MCF 10A (cell line): ENCODE results near the gene NKAIN1. TPM values are rescaled to one million over a fixed set of nuclear protein-coding genes. Genes with fewer than 3 reads are reported as not detected.

Experiments used
- BruUV-seq: library from RNA; stranded (reverse); fragments of 400-500 nt; replicated peaks from 2 replicates; lab custom pipeline; 2021; lab: Mats Ljungman, UMichigan
- CTCF ChIA-PET: fragments of 300-600 bp; sonication (Branson Sonifier 250); formaldehyde crosslinking; extraction: SDS; loops from one replicate; lab custom pipeline; 2021; ENCODE audit warnings: antibody characterized with exemption, inconsistent platforms; lab: Yijun Ruan, JAX
- POLR2A ChIA-PET: fragments of 300-600, 350-650 bp; sonication (Branson Sonifier 250); formaldehyde crosslinking; extraction: SDS; loops from one replicate; lab custom pipeline; 2020; ENCODE audit warnings: antibody characterized with exemption, inconsistent platforms; lab: Yijun Ruan, JAX
- DNase-seq: peaks from one replicate; pipeline ENCODE4 v3.0.0-alpha.2; 2018; ENCODE audit not compliant: unreplicated experiment
- H3K27ac Mint-ChIP-seq: one replicate; pipeline ENCODE4 v1.8.0; 2022; ENCODE audit warnings: mild to moderate bottlenecking, low read depth, mixed read lengths; ENCODE audit not compliant: unreplicated experiment
- H3K27me3 Mint-ChIP-seq: one replicate; pipeline ENCODE4 v1.8.0; 2022; ENCODE audit warnings: mixed read lengths; ENCODE audit not compliant: insufficient read depth, unreplicated experiment
- H3K36me3 Mint-ChIP-seq: one replicate; pipeline ENCODE4 v1.8.0; 2022; ENCODE audit warnings: mild to moderate bottlenecking, moderate library complexity, mixed read lengths; ENCODE audit not compliant: insufficient read depth, unreplicated experiment
- H3K4me1 Mint-ChIP-seq: one replicate; pipeline ENCODE4 v1.8.0; 2022; ENCODE audit warnings: mixed read lengths; ENCODE audit not compliant: insufficient read depth, unreplicated experiment
- H3K4me3 Mint-ChIP-seq: one replicate; pipeline ENCODE4 v1.8.0; 2022; ENCODE audit warnings: mild to moderate bottlenecking, moderate library complexity, mixed read lengths; ENCODE audit not compliant: unreplicated experiment
- H3K9me3 Mint-ChIP-seq: one replicate; pipeline ENCODE4 v1.8.0; 2022; ENCODE audit warnings: mixed read lengths; ENCODE audit not compliant: unreplicated experiment
- CTCF ChIP-seq: fragments of 200-600 bp; IDR thresholded peaks from one replicate; pipeline ENCODE4 v1.8.0; 2022; ENCODE audit warnings: antibody characterized with exemption, mild to moderate bottlenecking; ENCODE audit not compliant: unreplicated experiment
- intact Hi-C: fragments of 100-400 bp; cut with micrococcal nuclease; formaldehyde crosslinking; loops from 2 replicates; pipeline ENCODE4 v1.14.1; 2022
- total RNA-seq: library from RNA; stranded (reverse); gene quantifications from 2 replicates; pipeline ENCODE4 v1.2.3, GENCODE V29; 2022

NKAIN1 gene
- total RNA-seq, 1 experiment from 2014 or later: not detected

- Mint-ChIP-seq H3K27me3 (no peaks in the 10 kb centered on the region), H3K27ac (no peak overlapping the region), H3K4me1 (peaks cover 11% of the 10 kb centered on the region), H3K36me3 (no peaks in the 10 kb centered on the region), H3K9me3 (no peaks in the 10 kb centered on the region), H3K4me3 (no peak overlapping the region)
- peak; percentile 59 for DNase-seq
- no TSS peak for BruUV-seq
- CTCF ChIA-PET: interaction anchor here (0.6 to 1.0 kb wide), 3 partner anchors 11 to 207 kb away, joined by 3 to 5 read pairs (median 4); no protein-coding TSS in a partner anchor
- POLR2A ChIA-PET: interaction anchor here (0.7 to 1.8 kb wide), 3 partner anchors 17 to 47 kb away, joined by 3 to 4 read pairs (median 3); no protein-coding TSS in a partner anchor
- intact Hi-C loops: no loop called here
- no peak for TF ChIP-seq CTCF
Measured at GRCh38 chr1:31135973-31136600, 103.6 kb downstream of the NKAIN1 start.

DNA sequence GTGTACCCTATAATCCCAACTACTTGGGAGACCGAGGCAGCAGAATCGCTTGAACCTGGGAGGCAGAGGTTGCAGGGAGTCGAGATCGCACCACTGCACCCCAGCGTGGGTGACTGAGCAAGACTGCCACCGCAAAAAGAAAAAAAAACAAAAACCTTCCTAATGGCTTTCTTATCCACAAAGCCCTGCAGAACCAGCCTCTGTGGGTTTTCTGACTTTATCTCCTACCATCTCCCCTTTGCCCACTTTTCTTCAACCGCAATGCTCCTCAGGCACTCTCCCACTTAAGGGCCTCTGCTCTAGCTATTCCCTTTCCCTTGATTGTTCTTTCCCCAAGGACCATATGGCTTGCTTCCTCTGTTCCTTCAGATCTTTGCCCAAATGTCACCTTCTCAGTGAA is 106.3 kb downstream of the NKAIN1 start:
- no peak for DNase-seq
- no peaks in the 10 kb centered on the region for H3K9me3 Mint-ChIP-seq
- no peak for TF ChIP-seq CTCF
- ChIA-PET CTCF (no interaction called here), POLR2A (interaction anchor here (0.7 to 1.5 kb wide), 2 partner anchors 13 to 38 kb away, joined by 3 read pairs; no protein-coding TSS in a partner anchor)
- BruUV-seq: no TSS peak
- intact Hi-C loops: no loop called here
- no peaks in the 10 kb centered on the region for H3K27me3 Mint-ChIP-seq
- no peaks in the 10 kb centered on the region for H3K36me3 Mint-ChIP-seq
- H3K4me1 Mint-ChIP-seq: peaks cover 11% of the 10 kb centered on the region
- no peak overlapping the region for H3K4me3 Mint-ChIP-seq
- H3K27ac Mint-ChIP-seq: no peak overlapping the region

Other genes starting within 250 kb of the NKAIN1 start
- gene PUM1, start 174.2 kb downstream of the NKAIN1 start, total RNA-seq: 107 and 110 TPM in 2 replicates
- gene SNRNP40, start 56.9 kb upstream of the NKAIN1 start, total RNA-seq: 65.4 and 72.8 TPM in 2 replicates
- gene ZCCHC17, start 57.1 kb upstream of the NKAIN1 start, total RNA-seq: 29.3 and 40.0 TPM in 2 replicates
- not detected in 2 replicates for gene FABP3, start 133.2 kb upstream of the NKAIN1 start, total RNA-seq
- 117 and 140 TPM in 2 replicates for gene SERINC2, start 173.3 kb upstream of the NKAIN1 start, total RNA-seq